H1 (cell line): ENCODE results near the gene TMEM223. TPM values are rescaled to one million over a fixed set of nuclear protein-coding genes. Genes with fewer than 3 reads are reported as not detected.

ENCODE experiments used
- CTCF ChIA-PET: fragments of 300-600 bp; sonication (Branson Sonifier 250); formaldehyde crosslinking; loops from one replicate; lab custom pipeline; 2021; ENCODE audit not compliant: partially characterized antibody; lab: Charles Lee
- POLR2A ChIA-PET: fragments of 300-600 bp; sonication (Branson Sonifier 250); formaldehyde crosslinking; loops from one replicate; lab custom pipeline; 2021; ENCODE audit warnings: inconsistent platforms; ENCODE audit not compliant: partially characterized antibody; lab: Charles Lee
- DNase-seq, 2 experiments: peaks; one replicate each; pipeline versions ENCODE4 v3.0.0 to v3.0.0-alpha.2; 2010 to 2022; ENCODE audit warnings: low spot score in 2 of 2, low read depth in 1 of 2, mixed read lengths in 1 of 2
- FAIRE-seq: peaks from 2 replicates; lab custom pipeline; 2011; peaks lifted over from hg19 to GRCh38; lab: Jason Lieb, UNC
- H2AFZ ChIP-seq: 2 replicates; pipeline ENCODE4 v1.8.1; 2012; ENCODE audit warnings: low read length, inconsistent platforms
- H2AK5ac ChIP-seq: 2 replicates; pipeline ENCODE4 v1.6.1; 2013; ENCODE audit warnings: low read depth, low read length
- H2BK120ac ChIP-seq: replicated peaks from 2 replicates; pipeline ENCODE3; 2013; ENCODE audit warnings: low read depth, low read length, inconsistent platforms
- H2BK12ac ChIP-seq: 2 replicates; pipeline ENCODE4 v1.6.1; 2013; ENCODE audit warnings: low read depth, low read length
- H2BK15ac ChIP-seq: 2 replicates; pipeline ENCODE4 v1.6.1; 2013; ENCODE audit warnings: low read length
- H2BK20ac ChIP-seq: 2 replicates; pipeline ENCODE4 v1.6.1; 2013; ENCODE audit warnings: low read length
- H2BK5ac ChIP-seq: 2 replicates; pipeline ENCODE4 v1.6.1; 2013; ENCODE audit warnings: low read depth, low read length
- H3K14ac ChIP-seq: 2 replicates; pipeline ENCODE4 v1.6.1; 2013; ENCODE audit warnings: inconsistent platforms; ENCODE audit not compliant: insufficient read length
- H3K18ac ChIP-seq: 2 replicates; pipeline ENCODE4 v1.6.1; 2013; ENCODE audit warnings: low read length; ENCODE audit errors: extremely low read depth
- H3K23ac ChIP-seq: 2 replicates; pipeline ENCODE4 v1.6.1; 2013; ENCODE audit warnings: inconsistent platforms; ENCODE audit not compliant: insufficient read length
- H3K23me2 ChIP-seq: 2 replicates; pipeline ENCODE4 v1.6.1; 2013; ENCODE audit warnings: low read depth, low read length
- H3K27ac ChIP-seq: 2 replicates; pipeline ENCODE4 v1.6.1; 2011; ENCODE audit warnings: low read depth, low read length, inconsistent platforms
- H3K27me3 ChIP-seq, 4 experiments: replicated peaks in 1 of 4; 1 replicate in 1 of 4; 2 replicates in 3 of 4; pipeline versions ENCODE4 v1.6.1 to v1.8.1; 2011 to 2013; ENCODE audit warnings: low read length in 3 of 4, mild to moderate bottlenecking in 3 of 4, inconsistent platforms in 2 of 4, mixed read lengths in 2 of 4, moderate library complexity in 1 of 4; ENCODE audit not compliant: control insufficient read depth in 3 of 4, insufficient read depth in 3 of 4; ENCODE audit errors: extremely low read depth in 1 of 4
- H3K36me3 ChIP-seq, 4 experiments: 2 replicates each; pipeline versions ENCODE4 v1.6.1 to v1.8.1; 2011 to 2013; ENCODE audit warnings: mild to moderate bottlenecking in 4 of 4, low read length in 3 of 4, moderate library complexity in 2 of 4, control low read depth in 1 of 4, inconsistent platforms in 1 of 4; ENCODE audit not compliant: insufficient read depth in 4 of 4, control insufficient read depth in 2 of 4
- H3K4ac ChIP-seq: replicated peaks from 2 replicates; pipeline ENCODE3; 2013; ENCODE audit warnings: low read length, low read depth, mixed read lengths, inconsistent platforms; ENCODE audit not compliant: insufficient read length
- H3K4me1 ChIP-seq, 4 experiments: replicated peaks in 1 of 4; 1 replicate in 1 of 4; 2 replicates in 3 of 4; pipeline versions ENCODE4 v1.6.1 to v1.8.1; 2011 to 2013; ENCODE audit warnings: low read length in 3 of 4, inconsistent platforms in 2 of 4, mixed read lengths in 1 of 4; ENCODE audit not compliant: insufficient read depth in 4 of 4, control insufficient read depth in 3 of 4
- H3K4me2 ChIP-seq, 2 experiments: 2 replicates each; pipeline versions ENCODE4 v1.6.1 to v1.8.1; 2011 to 2013; ENCODE audit warnings: low read depth in 2 of 2, low read length in 2 of 2, control low read depth in 1 of 2, inconsistent platforms in 1 of 2, mild to moderate bottlenecking in 1 of 2; ENCODE audit not compliant: insufficient read depth in 1 of 2
- H3K4me3 ChIP-seq, 4 experiments: fragments of 200-600, 300-600 bp in 1 of 4; sonication (generic), shearing (Covaris generic), sonication (Bioruptor Twin) in 1 of 4; 2 replicates each; pipeline versions ENCODE4 v1.5.1 to v1.8.1; 2011 to 2016; ENCODE audit warnings: low read length in 4 of 4, low read depth in 3 of 4, control low read depth in 2 of 4, inconsistent platforms in 2 of 4, mild to moderate bottlenecking in 2 of 4, mixed read lengths in 1 of 4, moderate library complexity in 1 of 4; ENCODE audit not compliant: insufficient read depth in 2 of 4; ENCODE audit errors: extremely low read depth in 1 of 4
- H3K56ac ChIP-seq: replicated peaks from 2 replicates; pipeline ENCODE3; 2013; ENCODE audit warnings: low read depth, mild to moderate bottlenecking, mixed read lengths, low read length, inconsistent platforms; ENCODE audit not compliant: insufficient read length
- H3K79me1 ChIP-seq: 2 replicates; pipeline ENCODE4 v1.6.1; 2013; ENCODE audit warnings: low read depth, low read length, control low read depth
- H3K79me2 ChIP-seq, 2 experiments: 2 replicates each; pipeline versions ENCODE4 v1.6.1 to v1.8.1; 2012 to 2013; ENCODE audit warnings: low read length in 2 of 2, mild to moderate bottlenecking in 2 of 2, inconsistent platforms in 1 of 2; ENCODE audit not compliant: insufficient read depth in 2 of 2, control insufficient read depth in 1 of 2
- H3K9ac ChIP-seq, 4 experiments: replicated peaks in 1 of 4; 1 replicate in 1 of 4; 2 replicates in 3 of 4; pipeline versions ENCODE4 v1.6.1 to v1.8.1; 2011 to 2013; ENCODE audit warnings: low read depth in 3 of 4, low read length in 3 of 4, control low read depth in 2 of 4, mild to moderate bottlenecking in 2 of 4, moderate library complexity in 2 of 4, inconsistent platforms in 1 of 4; ENCODE audit errors: extremely low read depth in 1 of 4
- H3K9me3 ChIP-seq, 2 experiments: 2 replicates each; pipeline versions ENCODE4 v1.6.1 to v1.8.1; 2012 to 2013; ENCODE audit warnings: mild to moderate bottlenecking in 2 of 2, moderate library complexity in 2 of 2, control low read depth in 1 of 2, inconsistent platforms in 1 of 2, low read depth in 1 of 2, low read length in 1 of 2, mixed read lengths in 1 of 2; ENCODE audit not compliant: insufficient read depth in 2 of 2
- H4K20me1 ChIP-seq, 2 experiments: replicated peaks in 1 of 2; 2 replicates each; pipeline versions ENCODE3 to v1.8.1; 2011 to 2013; ENCODE audit warnings: inconsistent platforms in 2 of 2, low read length in 2 of 2, mild to moderate bottlenecking in 1 of 2; ENCODE audit not compliant: insufficient read depth in 2 of 2, control insufficient read depth in 1 of 2
- H4K5ac ChIP-seq: 2 replicates; pipeline ENCODE4 v1.6.1; 2013; ENCODE audit warnings: low read length, low read depth, mixed read lengths, inconsistent platforms; ENCODE audit not compliant: insufficient read length
- H4K8ac ChIP-seq: 2 replicates; pipeline ENCODE4 v1.8.0; 2013; ENCODE audit warnings: mild to moderate bottlenecking, moderate library complexity, low read length, inconsistent platforms; ENCODE audit not compliant: insufficient read depth; ENCODE audit errors: extremely low read depth
- H4K91ac ChIP-seq: replicated peaks from 2 replicates; pipeline ENCODE3; 2013; ENCODE audit warnings: low read length, mixed read lengths, inconsistent platforms; ENCODE audit not compliant: insufficient read length
- BACH1 ChIP-seq: IDR thresholded peaks from 2 replicates; pipeline ENCODE4 v1.6.1; 2012; ENCODE audit warnings: low read length, improper control_type of control experiment
- CBX8 ChIP-seq: fragments of 300-800, 300-1000 bp; sonication (generic); IDR thresholded peaks from 2 replicates; pipeline ENCODE4 v1.7.1; 2016; ENCODE audit warnings: low read depth, low read length, borderline replicate concordance
- GTF2F1 ChIP-seq: IDR thresholded peaks from 2 replicates; pipeline ENCODE4 v1.6.1; 2012; ENCODE audit warnings: low read depth, low read length, improper control_type of control experiment, borderline replicate concordance
- SP1 ChIP-seq: IDR thresholded peaks from 2 replicates; pipeline ENCODE4 v1.6.1; 2011; ENCODE audit warnings: low read depth, low read length
- TCF12 ChIP-seq: IDR thresholded peaks from 2 replicates; pipeline ENCODE4 v1.6.1; 2011; ENCODE audit warnings: low read depth, mild to moderate bottlenecking, low read length
- ZNF274 ChIP-seq: IDR thresholded peaks from 2 replicates; pipeline ENCODE4 v1.7.0; 2012; ENCODE audit warnings: low read length, borderline replicate concordance; ENCODE audit errors: extremely low read depth
- WGBS, 2 experiments: shearing (Covaris generic) in 1 of 2; methylation state at CpG; one replicate each; pipeline versions ENCODE4 v1.1.6 to v1.1.7; 2013 to 2015; ENCODE audit warnings: low lambda C conversion rate in 2 of 2, mixed read lengths in 2 of 2, inconsistent platforms in 1 of 2, low coverage in 1 of 2, missing lambda C conversion rate in 1 of 2; ENCODE audit not compliant: insufficient replicate concordance in 2 of 2, insufficient coverage in 1 of 2, insufficient read length in 1 of 2; ENCODE audit errors: extremely low coverage in 1 of 2, missing lambda C conversion rate in 1 of 2; 5-methylcytosine and 5-hydroxymethylcytosine counted together
- polyA plus RNA-seq, 7 experiments: library from polyadenylated mRNA; depleted of rRNA in 3 of 7; stranded (reverse) in 5 of 7; unstranded in 2 of 7; fragments of >200 nt in 5 of 7; fragments of 200-250 nt in 2 of 7; gene quantifications; 1 replicate in 5 of 7; 2 replicates in 1 of 7; 4 replicates in 1 of 7; pipeline versions ENCODE4 v1.2.1 to v1.2.3, GENCODE V29; 2011 to 2013; ENCODE audit warnings: missing spikeins in 2 of 7, mixed read lengths in 2 of 7
- total RNA-seq: library from RNA; stranded (reverse); fragmentation: NEBNext Ultra II Directional; extraction: Animal tissue kit (Norgen Biotek cat#: 25700); gene quantifications from 2 replicates; pipeline ENCODE4 v1.2.1, GENCODE V29; 2021
- TF ChIP-seq, protein P1 (sequence below): IDR thresholded peaks from 2 replicates; pipeline ENCODE4 v1.6.1; 2012; ENCODE audit warnings: inconsistent platforms

Gene TMEM223
- total and polyA plus RNA-seq, 2 of the 8 experiments (the other 6 are each of a cell fraction or from before 2014, with no cell fraction given): 22.9 to 64.1 TPM

DNA sequence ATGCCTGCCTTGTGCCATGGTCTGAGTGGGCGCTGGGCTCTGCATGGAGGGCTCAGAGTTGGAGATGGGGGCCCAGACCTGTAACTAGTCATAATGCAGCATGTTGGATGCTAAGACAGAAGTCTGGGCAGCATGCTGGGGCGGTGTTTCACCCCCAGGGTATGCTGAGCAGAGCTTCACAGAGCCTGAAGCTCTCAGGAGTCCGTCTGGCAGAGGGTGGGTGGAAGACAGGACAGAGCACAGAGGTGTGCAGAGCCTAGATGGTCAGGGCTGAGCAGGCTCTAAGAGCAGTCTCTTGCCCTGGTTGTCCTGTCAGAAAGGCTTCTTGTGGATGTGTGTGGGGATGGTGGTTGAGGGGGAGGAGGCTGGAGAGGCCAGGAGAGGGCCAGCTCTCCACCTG is 13.4 kb downstream of the TMEM223 start:
- FAIRE-seq: no peak
- TF ChIP-seq TCF12 (no peak), ZNF274 (no peak), GTF2F1 (no peak), BACH1 (no peak), SP1 (no peak), CBX8 (no peak)
- TF ChIP-seq, protein P1, sequence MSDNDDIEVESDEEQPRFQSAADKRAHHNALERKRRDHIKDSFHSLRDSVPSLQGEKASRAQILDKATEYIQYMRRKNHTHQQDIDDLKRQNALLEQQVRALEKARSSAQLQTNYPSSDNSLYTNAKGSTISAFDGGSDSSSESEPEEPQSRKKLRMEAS: no peak

More for the DNA sequence above, 13.4 kb downstream of the TMEM223 start:
- Histone ChIP-seq H3K23me2 (no peaks in the 10 kb centered on the region), H3K79me2 (peaks cover 0 to 4% of the 10 kb centered on the region in 2 experiments; a peak in 1 of 4 replicates), H3K14ac (no peak overlapping the region), H4K91ac (no peak overlapping the region), H3K4me3 (no peak overlapping the region), H2AK5ac (no peak overlapping the region), H3K23ac (no peak overlapping the region), H3K27ac (no peak overlapping the region), H2BK5ac (no peak overlapping the region), H3K36me3 (peaks cover 12 to 31% (median 24%) of the 10 kb centered on the region in 4 experiments), H2BK120ac (no peak overlapping the region), H3K4me1 (no peaks in the 10 kb centered on the region), H3K27me3 (no peaks in the 10 kb centered on the region), H4K8ac (no peak overlapping the region), H3K4ac (no peak overlapping the region), H4K5ac (no peak overlapping the region), H2AFZ (no peak overlapping the region), H3K9ac (no peak overlapping the region), H3K4me2 (no peak overlapping the region), H3K18ac (no peak overlapping the region), H4K20me1 (peaks cover 0 to 3% of the 10 kb centered on the region in 2 experiments), H2BK15ac (no peak overlapping the region), H2BK12ac (no peak overlapping the region), H2BK20ac (no peak overlapping the region), H3K9me3 (no peaks in the 10 kb centered on the region), H3K79me1 (peaks cover 6% of the 10 kb centered on the region; the same call in 1 of the 2 replicates), H3K56ac (no peak overlapping the region)
- no peak for DNase-seq
- WGBS, 2 experiments: 89% methylated on average over 3 of the region's 3 CpGs; no CpG with 5 or more reads in 1 of the 2 experiments
- ChIA-PET POLR2A (interaction anchor here (1.1 to 1.5 kb wide), 3 partner anchors 9 to 77 kb away, joined by 3 to 4 read pairs (median 3); partner anchors contain the start of gene POLR2G), CTCF (interaction anchor here (0.9 to 1.1 kb wide), 2 partner anchors 48 to 76 kb away, joined by 3 to 4 read pairs; no protein-coding TSS in a partner anchor)
